PC-9 (cell line): ENCODE measurements around the gene PTPRA. TPM values are rescaled to one million over a fixed set of nuclear protein-coding genes. Genes with fewer than 3 reads are reported as not detected.

Experiments
- BruUV-seq: library from RNA; stranded (reverse); fragments of 400-500 nt; replicated peaks from 2 replicates; lab custom pipeline; 2021; lab: Mats Ljungman, UMichigan
- CTCF ChIA-PET: fragments of 300-600 bp; sonication (Branson Sonifier 250); formaldehyde crosslinking; loops from one replicate; lab custom pipeline; 2022; ENCODE audit warnings: antibody characterized with exemption; lab: Charles Lee
- POLR2A ChIA-PET: fragments of 300-600 bp; sonication (Branson Sonifier 250); formaldehyde crosslinking; loops from one replicate; lab custom pipeline; 2022; ENCODE audit warnings: antibody characterized with exemption; ENCODE audit not compliant: unreplicated experiment; lab: Charles Lee
- DNase-seq, 2 experiments: peaks; one replicate each; pipeline versions ENCODE4 v3.0.0 to v3.0.0-alpha.2; 2015 to 2022; ENCODE audit warnings: mixed read lengths in 1 of 2
- H2AFZ ChIP-seq: fragments of 200-600 bp; sonication (generic); 2 replicates; pipeline ENCODE4 v1.8.1; 2017; ENCODE audit warnings: antibody characterized with exemption
- H3F3A ChIP-seq: fragments of 200-600 bp; sonication (generic); 2 replicates; pipeline ENCODE4 v1.8.1; 2017; ENCODE audit warnings: antibody characterized with exemption, mild to moderate bottlenecking, low read depth; ENCODE audit not compliant: insufficient read depth
- H3K27ac ChIP-seq: fragments of 200-600 bp; sonication (generic); 2 replicates; pipeline ENCODE4 v1.6.1; 2016; ENCODE audit warnings: mixed run types
- H3K27me3 ChIP-seq: fragments of 200-600 bp; sonication (generic); 2 replicates; pipeline ENCODE4 v1.6.1; 2016; ENCODE audit warnings: low read depth, mixed run types; ENCODE audit not compliant: insufficient read depth
- H3K36me3 ChIP-seq: fragments of 200-600 bp; sonication (generic); 2 replicates; pipeline ENCODE4 v1.6.1; 2016; ENCODE audit warnings: low read depth, mixed run types
- H3K4me1 ChIP-seq: fragments of 200-600 bp; sonication (generic); replicated peaks from 2 replicates; pipeline ENCODE4 v1.6.1; 2016; ENCODE audit warnings: mixed run types; ENCODE audit not compliant: insufficient read depth
- H3K4me2 ChIP-seq: fragments of 200-600 bp; sonication (generic); 2 replicates; pipeline ENCODE4 v1.6.1; 2017; ENCODE audit warnings: mixed run types
- H3K4me3 ChIP-seq: fragments of 200-600 bp; sonication (generic); 2 replicates; pipeline ENCODE4 v1.6.1; 2016; ENCODE audit warnings: mixed run types
- H3K79me2 ChIP-seq: fragments of 200-600 bp; sonication (generic); 2 replicates; pipeline ENCODE4 v1.6.1; 2017; ENCODE audit warnings: low read depth, mixed run types
- H3K9me2 ChIP-seq: fragments of 200-600 bp; sonication (generic); 2 replicates; pipeline ENCODE4 v1.8.1; 2017; ENCODE audit warnings: mild to moderate bottlenecking; ENCODE audit not compliant: insufficient read depth
- H3K9me3 ChIP-seq: fragments of 200-600 bp; sonication (generic); 2 replicates; pipeline ENCODE4 v1.8.1; 2016; ENCODE audit warnings: low read depth; ENCODE audit not compliant: insufficient read depth
- H4K20me1 ChIP-seq: fragments of 200-600 bp; sonication (generic); 2 replicates; pipeline ENCODE4 v1.8.1; 2017; ENCODE audit not compliant: insufficient read depth
- EZH2 ChIP-seq: fragments of 200-600 bp; sonication (generic); IDR thresholded peaks from 2 replicates; pipeline ENCODE4 v1.8.0; 2017; ENCODE audit warnings: antibody characterized with exemption, low read depth
- intact Hi-C: fragments of 100-400 bp; cut with micrococcal nuclease; formaldehyde crosslinking; loops from one replicate; pipeline ENCODE4 v1.10.0; 2022; ENCODE audit not compliant: unreplicated experiment
- total RNA-seq: library from RNA; stranded (reverse); gene quantifications from 2 replicates; pipeline ENCODE4 v1.2.3, GENCODE V29; 2021
- TF ChIP-seq, protein P1 (sequence below): fragments of 200-600 bp; sonication (generic); conservative IDR thresholded peaks from 2 replicates; pipeline ENCODE4 v1.6.1; 2017; ENCODE audit warnings: mixed run types, antibody characterized with exemption, mild to moderate bottlenecking, moderate library complexity

Gene PTPRA
- total RNA-seq, 1 experiment from 2014 or later = 48.8 TPM

DNA sequence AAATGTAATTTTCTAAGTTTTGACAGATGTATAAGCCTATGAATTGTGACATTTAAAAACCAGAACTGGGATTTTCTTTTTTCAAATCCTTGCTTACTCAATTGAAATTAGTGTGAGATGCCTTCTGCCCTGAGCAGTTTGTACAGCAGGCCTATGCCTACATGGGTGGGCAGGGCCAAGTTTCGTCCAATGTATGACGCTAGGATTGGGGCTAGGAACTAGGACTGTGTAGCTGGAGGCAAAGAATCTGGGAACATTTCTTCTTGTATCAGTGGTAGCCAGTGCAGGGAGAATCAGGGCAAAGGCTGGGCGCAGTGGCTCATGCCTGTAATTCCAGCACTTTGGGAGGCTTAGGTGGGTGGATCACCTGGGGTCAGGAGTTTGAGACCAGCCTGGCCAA, 3.9 kb upstream of the PTPRA start:
- no peak overlapping the region for H3K4me3 ChIP-seq
- peaks cover 10% of the 10 kb centered on the region for H3K4me1 ChIP-seq
- no peaks in the 10 kb centered on the region for H3K9me2 ChIP-seq
- CTCF ChIA-PET = no interaction called here
- H3K4me2 ChIP-seq = no peak overlapping the region
- H3K27me3 ChIP-seq = no peaks in the 10 kb centered on the region
- H3F3A ChIP-seq = 0 out of 2 replicates have a peak, but pooled peaks cover 3% of the 10 kb centered on the region
- no peak overlapping the region for H2AFZ ChIP-seq
- H3K79me2 ChIP-seq = peaks cover 7% of the 10 kb centered on the region
- DNase-seq = no peak
- H3K9me3 ChIP-seq = no peaks in the 10 kb centered on the region
- no TSS peak for BruUV-seq
- POLR2A ChIA-PET = no interaction called here
- H3K27ac ChIP-seq = no peak overlapping the region
- TF ChIP-seq EZH2 = no peak
- TF ChIP-seq, protein P1, sequence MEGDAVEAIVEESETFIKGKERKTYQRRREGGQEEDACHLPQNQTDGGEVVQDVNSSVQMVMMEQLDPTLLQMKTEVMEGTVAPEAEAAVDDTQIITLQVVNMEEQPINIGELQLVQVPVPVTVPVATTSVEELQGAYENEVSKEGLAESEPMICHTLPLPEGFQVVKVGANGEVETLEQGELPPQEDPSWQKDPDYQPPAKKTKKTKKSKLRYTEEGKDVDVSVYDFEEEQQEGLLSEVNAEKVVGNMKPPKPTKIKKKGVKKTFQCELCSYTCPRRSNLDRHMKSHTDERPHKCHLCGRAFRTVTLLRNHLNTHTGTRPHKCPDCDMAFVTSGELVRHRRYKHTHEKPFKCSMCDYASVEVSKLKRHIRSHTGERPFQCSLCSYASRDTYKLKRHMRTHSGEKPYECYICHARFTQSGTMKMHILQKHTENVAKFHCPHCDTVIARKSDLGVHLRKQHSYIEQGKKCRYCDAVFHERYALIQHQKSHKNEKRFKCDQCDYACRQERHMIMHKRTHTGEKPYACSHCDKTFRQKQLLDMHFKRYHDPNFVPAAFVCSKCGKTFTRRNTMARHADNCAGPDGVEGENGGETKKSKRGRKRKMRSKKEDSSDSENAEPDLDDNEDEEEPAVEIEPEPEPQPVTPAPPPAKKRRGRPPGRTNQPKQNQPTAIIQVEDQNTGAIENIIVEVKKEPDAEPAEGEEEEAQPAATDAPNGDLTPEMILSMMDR = no peak
- no peaks in the 10 kb centered on the region for H3K36me3 ChIP-seq
- intact Hi-C loops = no loop called here
- H4K20me1 ChIP-seq = no peaks in the 10 kb centered on the region

DNA sequence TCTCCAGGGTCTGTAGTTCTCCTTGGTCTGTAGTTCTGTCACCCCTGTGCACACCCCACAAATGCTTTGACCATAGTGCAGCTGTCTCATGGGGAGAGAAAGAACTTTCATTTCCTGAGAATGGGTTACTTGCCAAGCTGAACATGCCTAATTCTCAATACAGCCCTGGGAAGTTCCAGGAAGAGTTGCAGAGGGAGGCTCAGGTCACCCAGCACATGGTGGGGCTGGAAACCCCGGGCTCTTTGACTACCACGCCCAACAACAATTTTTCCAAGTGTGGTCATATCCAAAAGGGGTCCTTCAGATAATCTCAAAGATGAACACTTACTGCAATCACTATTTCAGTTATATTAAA, 2.2 kb upstream of the PTPRA start:
- CTCF ChIA-PET = interaction anchor here (0.7 kb wide), 1 partner anchor 15 kb away, joined by 3 read pairs; no protein-coding TSS in a partner anchor
- Histone ChIP-seq H3K36me3 (no peaks in the 10 kb centered on the region), H3K4me1 (peaks cover 15% of the 10 kb centered on the region), H3F3A (0 out of 2 replicates have a peak, but pooled peaks cover 3% of the 10 kb centered on the region), H3K4me2 (no peak overlapping the region), H2AFZ (no peak overlapping the region), H3K27me3 (no peaks in the 10 kb centered on the region), H3K4me3 (no peak overlapping the region), H4K20me1 (no peaks in the 10 kb centered on the region), H3K9me2 (no peaks in the 10 kb centered on the region), H3K27ac (no peak overlapping the region), H3K79me2 (peaks cover 25% of the 10 kb centered on the region), H3K9me3 (no peaks in the 10 kb centered on the region)
- no TSS peak for BruUV-seq
- intact Hi-C loops = no loop called here
- TF ChIP-seq, protein P1 = no peak
- no peak for TF ChIP-seq EZH2
- POLR2A ChIA-PET = interaction anchor here (0.7 kb wide), 1 partner anchor 389 kb away, joined by 4 read pairs; no protein-coding TSS in a partner anchor
- no peak for DNase-seq

DNA sequence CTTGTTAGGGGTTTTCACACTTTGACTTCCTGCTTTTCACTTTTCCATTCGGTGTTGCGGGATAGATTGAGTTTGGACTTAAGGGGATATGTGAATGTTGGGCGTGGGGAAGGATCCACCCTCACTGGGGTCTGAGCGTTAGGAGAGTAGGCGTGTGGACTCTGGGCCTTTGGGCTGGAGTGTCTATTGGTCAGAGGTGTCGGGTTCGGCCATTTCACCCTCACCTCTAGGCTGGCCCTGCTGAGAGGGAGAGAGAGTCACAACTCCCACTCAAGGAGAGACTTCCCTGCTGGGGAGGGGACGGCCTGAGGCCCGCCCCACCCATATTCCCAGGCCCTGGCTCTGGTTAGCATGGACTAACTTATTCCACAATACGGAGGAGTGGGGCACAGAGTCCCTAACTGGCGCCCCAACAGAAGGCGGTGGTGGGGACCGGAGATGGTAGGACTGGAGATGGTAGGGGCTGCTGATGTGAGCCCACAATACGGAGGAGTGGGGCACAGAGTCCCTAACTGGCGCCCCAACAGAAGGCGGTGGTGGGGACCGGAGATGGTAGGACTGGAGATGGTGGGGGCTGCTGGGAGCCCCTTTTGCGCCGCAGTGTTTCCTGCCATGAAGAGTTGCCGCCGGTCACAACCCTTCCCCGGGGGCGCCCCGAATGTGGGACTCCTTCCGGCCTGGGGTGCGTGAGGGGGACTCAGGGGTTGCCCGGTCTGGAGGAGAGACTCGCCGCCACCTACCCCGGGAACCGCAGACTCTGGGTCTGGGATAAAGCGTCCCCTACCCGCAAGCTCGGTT, 1.4 kb upstream of the PTPRA start:
- Histone ChIP-seq H2AFZ (no peak overlapping the region), H3K27ac (no peak overlapping the region), H3K4me2 (peak overlapping the region; percentile 92), H3F3A (0 out of 2 replicates have a peak, but pooled peaks cover 3% of the 10 kb centered on the region), H3K4me1 (peaks cover 15% of the 10 kb centered on the region), H3K9me2 (no peaks in the 10 kb centered on the region), H3K36me3 (no peaks in the 10 kb centered on the region), H4K20me1 (no peaks in the 10 kb centered on the region), H3K79me2 (peaks cover 32% of the 10 kb centered on the region), H3K9me3 (no peaks in the 10 kb centered on the region), H3K4me3 (peak overlapping the region; percentile 100; the same call in 1 of the 2 replicates), H3K27me3 (no peaks in the 10 kb centered on the region)
- CTCF ChIA-PET = interaction anchor here (0.7 kb wide), 1 partner anchor 16 kb away, joined by 3 read pairs; no protein-coding TSS in a partner anchor
- POLR2A ChIA-PET = interaction anchor here (0.5 to 0.7 kb wide), 2 partner anchors 82 to 390 kb away, joined by 4 to 7 read pairs; no protein-coding TSS in a partner anchor
- no TSS peak for BruUV-seq
- DNase-seq = no peak
- TF ChIP-seq, protein P1 = no peak
- TF ChIP-seq EZH2 = no peak
- intact Hi-C loops = no loop called here
